Hematopoietic multipotent progenitor cell (in vitro differentiated cells): Measurements from ENCODE around the gene STUB1. TPM values are rescaled to one million over a fixed set of nuclear protein-coding genes. Genes with fewer than 3 reads are reported as not detected.

ENCODE experiments used
- total RNA-seq: library from RNA; depleted of rRNA; stranded (reverse); fragments of >200 nt; gene quantifications from one replicate; pipeline ENCODE4 v1.2.3, GENCODE V29; 2012

The STUB1 gene
- total RNA-seq, 1 donor, result 73.2 TPM

Other genes with a start within 250 kb of the STUB1 start
- gene CAPN15, start 152.7 kb upstream of the STUB1 start, total RNA-seq, result 59.2 TPM
- gene PRR35, start 120.0 kb upstream of the STUB1 start, total RNA-seq, result under 0.01 TPM
- gene NHLRC4, start 113.4 kb upstream of the STUB1 start, total RNA-seq, result 14.3 TPM
- 36.9 TPM for gene PIGQ, start 110.4 kb upstream of the STUB1 start, total RNA-seq
- gene RAB40C, start 90.3 kb upstream of the STUB1 start, total RNA-seq, result 33.4 TPM
- gene WFIKKN1, start 49.4 kb upstream of the STUB1 start, total RNA-seq, result 0.27 TPM
- 101 TPM for gene METTL26, start 44.1 kb upstream of the STUB1 start, total RNA-seq
- gene MCRIP2, start 38.6 kb upstream of the STUB1 start, total RNA-seq, result 20.5 TPM
- gene WDR90, start 31.0 kb upstream of the STUB1 start, total RNA-seq, result 25.9 TPM
- 44.7 TPM for gene RHOT2, start 12.3 kb upstream of the STUB1 start, total RNA-seq
- gene RHBDL1, start 4.7 kb upstream of the STUB1 start, total RNA-seq, result 0.54 TPM
- gene JMJD8, start 3.9 kb downstream of the STUB1 start, total RNA-seq, result 68.9 TPM
- 7.0 TPM for gene WDR24, start 10.0 kb downstream of the STUB1 start, total RNA-seq
- 0.54 TPM for gene FBXL16, start 25.4 kb downstream of the STUB1 start, total RNA-seq
- gene METRN, start 34.7 kb downstream of the STUB1 start, total RNA-seq, result 5.1 TPM
- 25.3 TPM for gene ANTKMT, start 40.7 kb downstream of the STUB1 start, total RNA-seq
- gene CCDC78, start 46.0 kb downstream of the STUB1 start, total RNA-seq, result 2.7 TPM
- 22.6 TPM for gene HAGHL, start 46.7 kb downstream of the STUB1 start, total RNA-seq
- gene CIAO3, start 60.6 kb downstream of the STUB1 start, total RNA-seq, result 72.2 TPM
- under 0.01 TPM for gene MSLN, start 80.3 kb downstream of the STUB1 start, total RNA-seq
- 42.5 TPM for gene RPUSD1, start 108.0 kb downstream of the STUB1 start, total RNA-seq
- 25.3 TPM for gene CHTF18, start 108.2 kb downstream of the STUB1 start, total RNA-seq
- gene GNG13, start 120.3 kb downstream of the STUB1 start, total RNA-seq, result not detected